ENCODE measurements around the gene TBC1D25.

Gene TBC1D25

DNA sequence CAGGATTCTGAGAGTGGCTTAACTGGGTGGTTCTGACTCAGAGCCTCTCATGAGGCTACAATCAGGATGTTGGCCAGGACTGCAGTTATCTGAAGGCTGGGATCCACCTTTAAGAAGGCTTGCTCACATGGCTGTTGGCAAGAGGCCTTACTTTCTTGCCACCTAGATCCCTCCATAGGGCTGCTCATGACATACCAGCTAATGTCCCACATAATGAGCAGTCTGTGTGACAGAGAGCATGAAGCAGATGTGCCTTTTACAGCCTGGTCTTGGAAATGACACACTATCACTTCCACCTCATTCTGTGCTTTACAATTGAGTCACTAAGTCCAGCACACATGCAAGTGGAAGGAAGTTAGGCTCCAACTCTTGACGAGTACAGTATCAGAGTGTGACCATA lies 30.4 kb downstream of the TBC1D25 start:
- DNase-seq: peak; percentile 46

DNA sequence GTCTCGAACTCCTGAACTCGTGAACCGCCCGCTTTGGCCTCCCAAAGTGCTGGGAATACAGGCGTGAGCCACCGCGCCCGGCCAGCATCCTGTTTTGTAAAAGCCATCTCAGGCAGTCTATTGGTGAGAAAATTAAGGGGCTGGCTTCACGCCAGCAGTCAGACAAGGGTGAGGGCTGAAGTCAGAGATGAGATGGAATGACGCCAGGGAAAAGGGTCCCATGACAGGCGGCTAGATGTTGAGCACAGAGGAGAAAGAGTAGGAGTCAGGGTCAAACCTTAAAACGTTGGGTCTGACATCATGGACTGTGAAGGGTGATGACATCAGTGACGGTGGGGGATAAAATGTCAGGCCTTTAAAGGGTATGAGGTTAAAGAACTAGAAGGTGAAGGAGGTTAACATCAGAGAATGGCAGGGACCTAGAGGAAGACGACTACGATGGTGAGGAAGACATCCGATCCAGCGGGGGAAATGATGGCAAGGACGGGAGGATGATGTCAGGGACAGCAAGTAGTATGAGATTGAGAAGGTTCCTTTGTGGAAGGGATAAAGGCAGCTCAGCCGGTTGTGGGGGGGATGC lies 34.3 kb downstream of the TBC1D25 start:
- no peak for DNase-seq

DNA sequence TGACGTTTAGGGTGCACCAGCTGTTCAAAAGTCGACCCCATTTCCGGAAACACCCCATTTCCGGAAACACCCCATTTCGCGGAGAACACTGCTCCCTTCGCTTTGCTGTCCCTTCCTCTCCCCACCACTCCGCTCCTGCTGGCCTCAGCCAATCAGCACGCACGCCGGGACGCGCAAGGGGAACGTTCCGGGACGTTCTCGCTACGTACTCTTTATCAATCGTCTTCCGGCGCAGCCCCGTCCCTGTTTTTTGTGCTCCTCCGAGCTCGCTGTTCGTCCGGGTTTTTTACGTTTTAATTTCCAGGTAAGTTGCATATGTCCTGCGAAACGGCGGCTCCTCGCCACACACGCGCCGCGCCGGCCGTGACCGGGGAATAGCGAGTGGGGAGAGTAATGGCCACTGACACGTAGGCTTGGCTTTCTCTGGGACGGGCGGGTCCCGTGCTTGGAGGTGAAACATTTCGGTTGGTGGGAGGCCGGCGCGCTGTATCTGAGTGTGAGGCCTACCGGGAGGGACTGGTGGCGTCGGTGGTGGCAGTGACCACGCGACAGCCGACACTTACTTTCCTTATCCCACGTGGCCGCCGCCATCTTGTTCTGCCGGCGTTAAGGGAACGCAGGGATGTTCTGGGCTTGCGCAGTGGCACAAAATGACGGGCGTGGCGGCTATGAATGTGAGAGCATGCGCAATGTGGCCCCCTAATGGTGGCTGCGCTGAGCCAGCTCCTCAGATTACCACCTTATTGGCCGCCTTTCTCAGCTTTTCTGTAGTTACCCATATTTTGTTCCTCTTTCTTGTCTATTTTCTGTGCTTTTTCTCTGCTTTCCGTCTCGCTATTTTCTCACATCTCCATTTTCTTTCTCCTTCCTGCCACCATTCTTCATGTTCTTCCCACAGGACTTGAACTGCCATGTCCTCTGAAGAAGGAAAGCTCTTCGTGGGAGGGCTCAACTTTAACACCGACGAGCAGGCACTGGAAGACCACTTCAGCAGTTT lies 35.1 kb downstream of the TBC1D25 start, which contains the start of gene RBM3:
Gene RBM3, plus strand, starts transcription at position 215 of the 997 bp plus-strand sequence. Its CDS starts 697 bp downstream, at position 912.
- DNase-seq: peak; percentile 92

DNA sequence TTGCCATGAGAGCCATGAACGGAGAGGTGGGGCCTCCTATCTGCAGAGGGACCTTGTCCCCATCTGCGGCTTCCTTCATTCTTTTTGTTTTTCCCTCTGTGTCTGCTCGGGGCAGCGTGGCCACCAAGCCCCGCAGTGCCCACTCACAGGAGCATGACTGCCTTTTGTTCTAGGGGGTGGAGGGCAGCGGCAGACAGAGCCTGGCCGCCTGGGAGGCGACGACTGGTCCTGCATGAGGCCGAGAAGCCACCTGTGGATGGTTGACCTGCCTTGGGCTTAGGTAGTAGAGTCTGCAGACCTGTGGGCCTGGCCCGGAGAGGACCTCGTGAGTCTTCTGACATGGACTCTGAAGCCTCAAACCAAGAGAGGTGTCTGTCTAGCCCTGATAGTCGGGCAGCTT lies 36.1 kb downstream of the TBC1D25 start:
- DNase-seq: no peak

DNA sequence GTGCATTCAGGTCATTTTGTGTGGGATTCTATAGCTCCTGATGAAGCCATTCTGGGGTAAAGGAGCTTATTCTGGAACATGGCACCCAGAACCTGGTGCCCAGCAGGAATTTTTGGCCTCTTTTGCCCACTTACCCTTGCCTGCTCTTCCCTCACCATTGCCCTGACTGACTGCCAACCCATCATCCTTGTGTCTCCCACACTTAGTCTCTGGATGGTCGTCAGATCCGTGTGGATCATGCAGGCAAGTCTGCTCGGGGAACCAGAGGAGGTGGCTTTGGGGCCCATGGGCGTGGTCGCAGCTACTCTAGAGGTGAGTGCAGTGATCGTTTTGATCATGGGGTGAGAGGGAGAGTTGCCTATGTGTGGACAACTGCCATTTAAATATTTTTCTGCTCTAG lies 36.6 kb downstream of the TBC1D25 start:
- no peak for DNase-seq

DNA sequence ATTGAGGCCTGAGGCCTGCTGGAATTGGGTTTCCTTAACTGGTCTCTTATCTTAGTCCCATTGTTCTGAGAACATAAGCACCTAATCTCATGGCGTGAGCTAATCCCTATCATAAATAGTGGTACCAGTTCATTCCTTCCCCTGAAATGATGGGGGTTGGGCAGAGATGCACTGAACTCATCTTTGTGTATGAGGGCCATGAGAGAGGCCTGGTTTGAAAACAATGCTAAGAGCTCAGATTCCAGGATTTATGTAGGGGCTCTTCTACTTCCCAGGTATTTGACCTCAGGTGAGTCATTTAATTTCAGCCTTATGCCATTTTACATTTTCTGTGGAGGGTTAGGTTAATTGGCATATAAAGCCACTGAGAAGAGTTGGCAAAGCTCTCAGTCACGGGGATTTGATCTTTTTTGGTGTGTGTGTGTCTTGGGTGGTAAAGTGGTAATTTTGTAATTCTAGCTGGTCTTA lies 39.2 kb downstream of the TBC1D25 start:
- no peak for DNase-seq

DNA sequence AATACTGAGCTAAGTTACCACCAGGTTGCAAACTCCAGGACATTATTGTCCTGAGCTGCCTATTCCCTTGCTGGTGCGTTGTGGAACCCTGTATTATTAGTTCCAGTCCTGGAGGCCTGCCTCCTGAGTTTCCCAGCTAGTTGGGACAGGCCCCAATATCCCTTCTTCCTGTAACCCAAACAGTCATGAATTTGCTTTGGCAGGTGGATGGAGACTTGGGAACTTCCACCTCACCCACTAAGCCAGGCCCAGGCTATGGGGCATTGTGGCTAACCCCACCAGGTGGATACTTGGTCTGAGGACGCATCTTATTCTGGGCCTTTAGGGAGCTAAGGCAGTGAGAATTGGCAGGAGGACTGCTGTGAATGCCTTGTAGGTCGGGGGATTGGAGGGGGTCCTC lies 39.7 kb downstream of the TBC1D25 start:
- DNase-seq: no peak

DNA sequence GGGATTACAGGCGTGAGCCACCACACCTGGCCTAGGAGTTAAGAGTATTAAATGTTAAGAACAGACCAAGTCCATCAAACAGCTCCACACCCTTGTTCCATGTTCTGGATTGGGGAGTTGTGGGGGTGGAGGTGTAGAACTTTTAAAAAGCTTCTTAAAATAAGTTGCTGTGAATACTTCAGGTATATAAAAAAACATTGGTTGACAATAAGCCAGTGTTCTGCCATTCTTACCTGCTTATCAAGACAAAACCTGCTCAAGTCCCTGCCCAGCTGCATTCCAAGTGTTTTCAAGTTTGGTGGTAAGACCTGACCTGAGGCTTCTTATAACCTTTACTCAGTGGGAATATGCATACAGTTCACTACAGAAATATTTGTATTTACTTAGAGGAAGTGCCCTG lies 41.1 kb downstream of the TBC1D25 start:
- DNase-seq: no peak

DNA sequence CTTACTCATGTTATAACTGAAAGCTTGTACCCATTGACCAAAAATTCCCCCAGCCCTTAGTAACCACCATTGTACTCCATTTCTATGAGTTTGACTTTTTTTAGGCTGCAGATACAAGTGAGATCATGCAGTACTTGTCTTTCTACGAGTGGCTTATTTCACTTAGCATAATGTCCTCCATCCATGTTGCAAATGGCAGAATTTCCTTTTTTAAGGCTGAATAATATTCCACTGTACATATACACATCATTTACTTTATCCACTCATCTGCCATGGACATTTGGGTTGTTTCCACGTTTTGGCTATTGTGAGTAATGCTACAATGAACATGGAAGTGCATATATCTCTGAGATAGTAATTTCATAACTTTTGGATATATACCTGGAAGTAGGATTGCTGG lies 45.2 kb downstream of the TBC1D25 start:
- no peak for DNase-seq

DNA sequence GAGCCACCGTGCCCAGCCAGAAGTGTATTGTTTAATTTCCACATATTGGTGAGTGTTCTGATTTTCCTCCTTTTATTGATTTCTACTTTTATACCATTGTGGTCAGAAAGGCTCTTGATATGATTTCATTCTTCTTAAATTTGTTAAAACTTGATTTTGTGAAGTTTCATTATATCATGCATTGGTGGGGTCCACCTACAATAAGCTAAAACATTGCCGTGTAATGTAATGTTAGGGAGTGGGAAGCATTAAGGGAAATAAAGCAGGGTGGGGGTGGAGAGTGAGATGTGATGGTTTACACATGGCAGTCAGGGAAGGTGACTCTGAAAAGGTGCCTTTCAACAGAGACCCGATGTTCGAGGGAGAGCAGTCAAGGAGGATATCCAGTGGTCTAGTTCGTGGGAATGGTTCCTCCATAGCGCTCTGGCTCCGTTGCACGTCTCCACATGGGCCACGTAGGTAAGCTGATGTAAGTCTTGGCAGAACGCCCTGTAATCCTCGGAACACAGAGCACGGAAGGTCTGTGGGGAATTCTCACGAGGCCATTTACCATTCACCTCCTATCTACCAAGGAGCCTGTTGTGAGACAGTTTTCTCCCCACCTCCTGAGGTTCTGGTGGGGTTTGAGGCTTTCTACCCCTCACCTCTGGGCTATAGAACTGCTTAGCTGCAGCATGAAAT lies 50.1 kb downstream of the TBC1D25 start:
- DNase-seq: no peak

DNA sequence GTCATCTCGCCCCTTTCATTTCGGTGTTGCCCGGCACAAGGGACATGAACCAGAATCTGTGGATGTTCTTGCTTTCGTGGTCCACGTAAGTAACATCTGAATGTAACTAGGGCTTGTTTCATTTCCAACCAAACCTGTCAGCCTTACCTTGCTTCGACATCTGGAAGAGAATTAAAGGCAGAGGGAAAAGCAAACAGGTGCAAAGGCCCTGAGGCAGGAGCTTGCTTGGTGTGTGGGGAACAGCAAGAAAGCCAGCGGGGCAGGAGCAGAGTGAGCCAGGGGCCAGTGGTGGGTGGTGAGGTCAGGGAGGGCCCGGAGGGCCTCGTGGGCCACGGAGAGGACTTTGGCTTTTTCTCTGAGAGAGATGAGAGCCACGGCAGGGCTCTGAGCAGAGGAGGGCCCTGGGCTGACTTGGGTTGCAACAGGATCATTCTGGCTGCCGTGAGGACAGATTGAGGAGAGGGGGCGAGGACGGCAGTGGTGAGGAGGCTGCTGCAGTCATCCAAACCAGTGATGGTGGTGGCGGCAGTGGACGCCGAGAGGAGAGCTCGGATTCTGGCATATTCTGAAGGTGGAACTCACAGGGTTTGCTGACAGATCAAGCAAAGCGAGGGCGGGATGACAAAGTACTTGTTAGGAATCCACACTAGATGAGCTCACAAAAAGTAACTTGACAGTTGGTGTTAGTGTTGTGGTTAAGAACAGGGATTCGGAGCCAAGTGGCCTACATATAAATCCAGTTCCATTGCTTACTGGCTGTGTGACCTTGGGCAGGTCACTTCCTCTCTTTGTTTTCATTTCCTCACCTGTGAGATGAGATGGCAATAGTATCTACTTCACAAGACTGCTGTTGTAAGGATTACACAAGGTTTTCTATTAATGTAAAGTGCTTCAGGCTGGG lies 50.9 kb downstream of the TBC1D25 start:
- peak; percentile 35 for DNase-seq

DNA sequence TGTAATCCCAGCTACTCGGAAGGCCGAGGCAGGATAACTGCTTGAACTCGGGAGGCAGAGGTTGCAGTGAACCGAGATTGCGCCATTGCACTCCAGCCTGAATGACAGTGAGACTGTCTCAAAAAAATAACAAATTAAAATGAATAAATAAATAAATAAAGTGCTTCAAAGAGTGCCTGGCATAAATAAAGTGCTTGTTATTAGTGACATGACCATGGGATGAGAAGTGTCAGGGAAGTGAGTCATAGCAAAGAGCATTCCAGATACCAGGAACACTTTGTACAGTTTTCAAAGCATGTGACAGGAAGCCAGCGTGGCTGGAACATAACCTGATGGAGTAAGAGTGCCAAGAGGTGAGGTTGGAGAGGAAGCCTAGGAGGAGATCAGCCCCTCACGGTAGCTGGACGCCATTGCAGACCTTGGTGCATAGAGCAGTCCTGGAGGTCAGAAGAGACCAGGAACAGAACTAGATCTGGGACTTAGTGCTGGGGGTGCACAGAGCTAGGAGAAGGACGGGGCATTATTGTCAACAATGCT lies 51.8 kb downstream of the TBC1D25 start:
- peak; percentile 88 for DNase-seq

DNA sequence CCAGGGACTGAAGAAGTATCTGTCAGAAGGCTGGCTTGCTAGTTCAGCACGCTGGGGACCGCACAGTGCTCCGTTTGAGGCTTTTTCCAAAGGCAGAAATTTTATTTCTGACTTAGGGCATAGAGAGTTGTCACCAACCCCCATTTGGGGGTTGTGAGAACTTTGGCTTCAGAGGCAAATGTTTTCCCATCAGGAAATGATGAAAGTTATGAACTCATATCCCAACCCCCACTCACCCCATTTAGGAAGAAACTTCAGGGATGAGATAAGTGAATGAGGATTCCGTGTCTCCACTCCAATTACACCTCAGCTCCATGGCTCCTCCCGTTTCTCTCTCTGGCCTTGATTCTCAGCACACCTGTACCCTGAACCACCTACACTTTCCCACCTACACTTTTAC lies 53.5 kb downstream of the TBC1D25 start:
- no peak for DNase-seq

DNA sequence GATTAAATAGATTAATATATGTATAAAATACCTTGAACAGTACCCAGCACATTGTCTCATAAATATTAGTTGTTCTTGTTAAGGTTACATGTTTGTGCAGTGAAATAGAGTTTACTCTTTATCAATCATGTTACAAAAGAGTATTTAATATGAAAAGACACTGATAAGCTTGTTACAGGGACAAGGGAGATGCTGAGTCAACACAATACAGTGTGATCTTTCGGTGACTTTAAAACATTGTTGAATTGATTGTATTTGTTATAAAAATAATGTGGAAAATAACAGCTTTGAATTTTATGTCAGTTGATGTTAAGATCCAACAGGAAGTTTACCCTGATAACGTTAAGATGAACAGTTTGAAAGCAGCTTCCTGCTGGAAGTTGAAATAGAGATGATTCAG lies 56.4 kb downstream of the TBC1D25 start:
- DNase-seq: no peak

DNA sequence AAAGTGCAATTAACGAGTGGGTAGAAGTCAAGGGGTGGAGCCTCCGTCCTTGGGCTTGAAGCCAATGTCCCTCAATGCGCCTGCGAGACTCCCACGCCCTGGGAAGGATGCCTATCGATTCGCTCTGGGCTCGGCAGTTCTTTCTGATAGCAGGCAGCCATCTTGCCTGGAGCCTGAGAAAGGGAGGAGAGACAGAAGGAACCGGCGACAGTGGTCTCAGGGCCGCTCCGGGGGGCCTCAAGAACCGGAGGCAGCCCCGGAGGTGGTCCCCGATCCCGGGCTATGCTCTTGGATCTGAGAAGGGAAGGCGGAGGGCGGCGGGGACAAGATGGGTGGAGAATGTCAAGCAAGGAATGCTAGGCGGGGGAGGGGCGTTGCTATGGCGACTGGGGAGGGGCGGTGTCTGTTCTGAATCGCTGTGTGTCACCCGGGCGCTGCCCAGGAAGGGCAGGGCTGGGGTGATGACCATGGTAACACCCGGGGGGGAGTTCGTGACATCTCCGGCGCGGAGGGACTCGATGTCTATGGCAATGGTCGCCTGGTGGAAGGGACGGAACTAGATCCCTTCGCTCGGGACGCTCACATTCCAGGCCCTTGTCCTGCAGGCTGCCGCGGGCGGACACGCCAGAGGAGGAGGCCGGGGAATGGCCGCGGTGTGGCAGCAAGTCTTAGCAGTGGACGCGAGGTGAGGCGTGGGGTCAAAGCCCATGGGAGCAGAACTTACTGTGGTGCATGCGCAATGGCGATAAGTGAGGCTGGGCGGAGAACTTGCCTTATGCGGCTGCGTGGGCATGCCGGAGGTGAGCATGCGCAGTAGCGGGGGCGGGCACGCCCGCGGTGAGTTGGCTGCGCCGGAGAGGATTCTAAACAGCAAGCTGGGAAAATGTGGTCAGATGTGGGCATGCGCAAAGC lies 58.1 kb downstream of the TBC1D25 start, which contains the start of gene WDR13:
Gene WDR13, plus strand, starts transcription at position 140 of the 912 bp plus-strand sequence. Its CDS starts 505 bp downstream, at position 645.
- peak; percentile 87 for DNase-seq

DNA sequence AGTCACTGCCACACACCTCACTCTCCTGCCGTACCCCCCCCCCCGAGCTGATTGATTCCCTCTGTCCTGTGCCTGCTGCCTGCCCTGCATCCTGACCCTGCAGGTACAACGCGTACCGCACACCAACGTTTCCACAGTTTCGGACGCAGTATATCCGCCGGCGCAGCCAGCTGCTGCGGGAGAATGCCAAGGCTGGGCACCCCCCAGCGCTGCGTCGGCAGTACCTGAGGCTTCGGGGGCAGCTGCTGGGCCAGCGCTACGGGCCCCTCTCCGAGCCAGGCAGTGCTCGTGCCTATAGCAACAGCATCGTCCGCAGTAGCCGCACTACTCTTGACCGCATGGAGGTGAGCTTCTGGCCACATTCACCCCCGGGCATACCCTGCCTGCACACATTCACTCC lies 59.1 kb downstream of the TBC1D25 start:
- DNase-seq: no peak

DNA sequence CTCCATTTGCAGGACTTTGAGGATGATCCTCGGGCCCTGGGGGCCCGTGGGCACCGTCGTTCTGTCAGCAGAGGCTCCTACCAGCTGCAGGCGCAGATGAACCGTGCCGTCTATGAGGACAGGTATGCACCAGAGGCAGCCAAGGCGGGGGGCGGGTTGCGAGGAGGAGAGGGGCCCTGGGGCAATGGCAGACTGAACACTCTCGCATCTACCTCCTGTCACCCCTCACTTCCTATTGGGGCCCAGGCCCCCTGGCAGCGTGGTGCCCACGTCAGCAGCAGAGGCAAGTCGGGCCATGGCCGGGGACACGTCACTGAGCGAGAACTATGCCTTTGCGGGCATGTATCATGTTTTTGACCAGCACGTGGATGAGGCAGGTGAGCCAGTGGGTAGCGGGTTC lies 59.8 kb downstream of the TBC1D25 start:
- DNase-seq: no peak

DNA sequence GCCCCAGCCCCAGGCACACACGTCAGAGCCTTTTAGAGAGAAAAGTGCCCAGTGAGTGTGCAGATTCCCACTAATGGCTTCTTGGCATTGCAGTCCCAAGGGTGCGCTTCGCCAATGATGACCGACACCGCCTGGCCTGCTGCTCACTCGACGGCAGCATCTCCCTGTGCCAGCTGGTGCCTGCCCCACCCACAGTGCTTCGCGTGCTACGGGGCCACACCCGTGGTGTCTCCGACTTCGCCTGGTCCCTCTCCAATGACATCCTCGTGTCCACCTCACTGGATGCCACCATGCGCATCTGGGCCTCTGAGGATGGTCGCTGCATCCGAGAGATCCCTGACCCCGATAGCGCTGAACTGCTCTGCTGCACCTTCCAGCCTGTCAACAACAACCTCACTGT lies 60.7 kb downstream of the TBC1D25 start:
- DNase-seq: no peak

DNA sequence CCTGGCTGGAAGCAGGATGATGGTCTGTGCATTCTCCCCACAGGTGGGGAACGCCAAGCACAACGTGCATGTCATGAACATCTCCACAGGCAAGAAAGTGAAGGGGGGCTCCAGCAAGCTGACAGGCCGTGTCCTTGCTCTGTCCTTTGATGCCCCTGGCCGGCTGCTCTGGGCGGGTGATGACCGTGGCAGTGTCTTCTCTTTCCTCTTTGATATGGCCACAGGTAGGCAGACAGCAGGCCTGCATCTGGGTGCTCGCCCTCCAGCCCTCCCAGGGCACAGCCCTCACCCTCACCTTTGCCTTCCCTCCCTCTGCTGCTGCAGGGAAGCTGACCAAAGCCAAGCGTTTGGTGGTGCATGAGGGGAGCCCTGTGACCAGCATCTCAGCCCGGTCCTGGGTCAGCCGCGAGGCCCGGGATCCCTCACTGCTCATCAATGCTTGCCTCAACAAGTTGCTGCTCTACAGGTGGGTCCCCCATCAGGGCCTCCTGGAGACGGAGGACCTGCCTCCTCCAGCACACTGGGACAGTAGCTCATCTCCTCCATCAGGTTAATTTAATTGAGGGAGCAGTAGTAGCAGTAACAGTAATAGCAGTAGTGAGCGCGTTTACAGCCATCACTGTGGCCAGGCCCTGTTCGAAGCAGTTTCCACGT lies 62.4 kb downstream of the TBC1D25 start:
- DNase-seq: no peak

DNA sequence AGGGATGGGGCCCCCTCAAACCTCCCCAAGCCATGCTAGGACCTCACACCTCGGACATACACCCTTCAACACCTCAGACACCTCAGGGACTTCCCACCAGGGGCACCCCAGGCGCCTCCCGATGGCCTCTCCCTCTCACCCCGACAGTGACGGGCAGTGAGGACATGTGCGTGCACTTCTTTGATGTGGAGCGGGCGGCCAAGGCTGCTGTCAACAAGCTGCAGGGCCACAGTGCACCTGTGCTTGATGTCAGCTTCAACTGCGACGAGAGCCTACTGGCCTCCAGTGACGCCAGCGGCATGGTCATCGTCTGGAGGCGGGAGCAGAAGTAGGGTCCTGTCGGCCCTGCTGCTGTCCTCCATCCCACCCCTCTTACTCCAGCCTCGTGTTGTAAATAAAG lies 65.2 kb downstream of the TBC1D25 start:
- no peak for DNase-seq
